CD14-positive monocyte (primary cell): ENCODE measurements around the gene RIC8A. TPM values are rescaled to one million over a fixed set of nuclear protein-coding genes. Genes with fewer than 3 reads are reported as not detected.

ENCODE experiments used
- DNase-seq, 3 donors: peaks; one replicate each; pipeline ENCODE4 v3.0.0-alpha.2; 2011 to 2022
- H2AFZ ChIP-seq: 2 replicates; pipeline ENCODE4 v1.6.0; 2012; ENCODE audit warnings: mild to moderate bottlenecking, low read depth, low read length, inconsistent platforms; ENCODE audit not compliant: insufficient read depth, poor library complexity, severe bottlenecking
- H3K27ac ChIP-seq, 2 donors: 1 replicate in 1 of 2; 2 replicates in 1 of 2; pipeline ENCODE4 v1.5.1; 2012 to 2013; ENCODE audit warnings: low read length in 2 of 2, control low read depth in 1 of 2, inconsistent platforms in 1 of 2, low read depth in 1 of 2, mild to moderate bottlenecking in 1 of 2
- H3K27me3 ChIP-seq, 2 donors: one replicate each; pipeline versions ENCODE4 v1.6.0 to v1.6.1; 2011 to 2013; ENCODE audit warnings: low read length in 2 of 2; ENCODE audit not compliant: control insufficient read depth in 2 of 2, insufficient read depth in 2 of 2
- H3K36me3 ChIP-seq, 2 donors: replicated peaks in 1 of 2; 1 replicate in 1 of 2; 2 replicates in 1 of 2; pipeline versions ENCODE4 v1.5.1 to v1.6.1; 2012 to 2013; ENCODE audit warnings: low read length in 2 of 2, control low read depth in 1 of 2, inconsistent platforms in 1 of 2, mild to moderate bottlenecking in 1 of 2; ENCODE audit not compliant: insufficient read depth in 2 of 2, control insufficient read depth in 1 of 2
- H3K4me1 ChIP-seq, 2 donors: 1 replicate in 1 of 2; 2 replicates in 1 of 2; pipeline versions ENCODE4 v1.5.1 to v1.6.1; 2012 to 2013; ENCODE audit warnings: low read length in 2 of 2, control low read depth in 1 of 2, inconsistent platforms in 1 of 2, mild to moderate bottlenecking in 1 of 2, moderate library complexity in 1 of 2; ENCODE audit not compliant: insufficient read depth in 2 of 2, control insufficient read depth in 1 of 2
- H3K4me2 ChIP-seq: replicated peaks from 2 replicates; pipeline ENCODE3; 2012; ENCODE audit warnings: low read length, moderate library complexity, mild to moderate bottlenecking; ENCODE audit not compliant: poor library complexity, severe bottlenecking; ENCODE audit errors: extremely low read depth
- H3K4me3 ChIP-seq, 3 experiments: fragments of 200-600 bp in 1 of 3; sonication (generic) in 1 of 3; replicated peaks in 1 of 3; 1 replicate in 2 of 3; 2 replicates in 1 of 3; pipeline ENCODE4 v1.5.1; 2011 to 2013; ENCODE audit warnings: low read length in 3 of 3, mild to moderate bottlenecking in 3 of 3, control low read depth in 2 of 3, low read depth in 2 of 3, inconsistent platforms in 1 of 3, moderate library complexity in 1 of 3
- H3K79me2 ChIP-seq: 2 replicates; pipeline ENCODE4 v1.6.0; 2012; ENCODE audit warnings: mild to moderate bottlenecking, control low read depth, inconsistent platforms, low read length, moderate library complexity; ENCODE audit not compliant: insufficient read depth
- H3K9ac ChIP-seq: 2 replicates; pipeline ENCODE4 v1.6.0; 2017; ENCODE audit warnings: low read length, mild to moderate bottlenecking; ENCODE audit not compliant: insufficient read depth, poor library complexity, severe bottlenecking
- H3K9me3 ChIP-seq, 2 donors: replicated peaks in 1 of 2; 1 replicate in 1 of 2; 2 replicates in 1 of 2; pipeline versions ENCODE4 v1.5.1 to v1.6.1; 2012 to 2013; ENCODE audit warnings: low read length in 2 of 2, control low read depth in 1 of 2; ENCODE audit not compliant: control insufficient read depth in 1 of 2, insufficient read depth in 1 of 2
- H4K20me1 ChIP-seq: 2 replicates; pipeline ENCODE4 v1.6.0; 2012; ENCODE audit warnings: mild to moderate bottlenecking, low read length, control low read depth, moderate library complexity; ENCODE audit not compliant: insufficient read depth
- H3K27ac Mint-ChIP-seq, 7 donors: one replicate each; pipeline ENCODE4 v1.8.0; 2020; ENCODE audit warnings: mild to moderate bottlenecking in 7 of 7, mixed read lengths in 7 of 7, moderate library complexity in 6 of 7, inconsistent platforms in 2 of 7
- H3K27me3 Mint-ChIP-seq, 3 donors: one replicate each; pipeline ENCODE4 v1.8.0; 2021 to 2022; ENCODE audit warnings: low read depth in 3 of 3, mild to moderate bottlenecking in 3 of 3, mixed read lengths in 3 of 3, moderate library complexity in 3 of 3, inconsistent platforms in 1 of 3
- H3K36me3 Mint-ChIP-seq, 2 donors: one replicate each; pipeline ENCODE4 v1.8.0; 2020; ENCODE audit warnings: mixed read lengths in 2 of 2, inconsistent platforms in 1 of 2, mild to moderate bottlenecking in 1 of 2
- H3K4me1 Mint-ChIP-seq: one replicate; pipeline ENCODE4 v1.8.0; 2020; ENCODE audit warnings: mild to moderate bottlenecking, mixed read lengths
- H3K4me3 Mint-ChIP-seq, 2 donors: one replicate each; pipeline ENCODE4 v1.8.0; 2020; ENCODE audit warnings: mild to moderate bottlenecking in 2 of 2, mixed read lengths in 2 of 2, moderate library complexity in 1 of 2
- H3K9me3 Mint-ChIP-seq, 7 donors: one replicate each; pipeline ENCODE4 v1.8.0; 2020 to 2022; ENCODE audit warnings: mixed read lengths in 7 of 7, mild to moderate bottlenecking in 6 of 7, moderate library complexity in 6 of 7, inconsistent platforms in 2 of 7
- WGBS: methylation state at CpG from one replicate; pipeline ENCODE4 v1.1.5; 2013; ENCODE audit warnings: missing lambda C conversion rate; ENCODE audit not compliant: insufficient coverage; 5-methylcytosine and 5-hydroxymethylcytosine counted together
- intact Hi-C, 2 donors: fragments of 100-400 bp; cut with micrococcal nuclease; formaldehyde crosslinking; loops; one replicate each; pipeline versions ENCODE4 v1.15.0 to v1.15.1; 2023
- polyA plus RNA-seq, 3 donors: library from polyadenylated mRNA; depleted of rRNA in 1 of 3; unstranded in 2 of 3; stranded (reverse) in 1 of 3; fragments of 300-500 nt in 2 of 3; fragments of >200 nt in 1 of 3; fragmentation: Illumina TruSeq in 2 of 3; gene quantifications; 1 replicate in 2 of 3; 2 replicates in 1 of 3; pipeline ENCODE4 v1.2.3, GENCODE V29; 2012 to 2021
- TF ChIP-seq, protein P1 (sequence below): fragments of 200-600 bp; IDR thresholded peaks from one replicate; pipeline ENCODE4 v1.8.0; 2022; ENCODE audit warnings: antibody characterized with exemption, mild to moderate bottlenecking

RIC8A gene
- polyA plus RNA-seq, 3 donors = 51.1 to 79.1 (median 56.5) TPM

DNA sequence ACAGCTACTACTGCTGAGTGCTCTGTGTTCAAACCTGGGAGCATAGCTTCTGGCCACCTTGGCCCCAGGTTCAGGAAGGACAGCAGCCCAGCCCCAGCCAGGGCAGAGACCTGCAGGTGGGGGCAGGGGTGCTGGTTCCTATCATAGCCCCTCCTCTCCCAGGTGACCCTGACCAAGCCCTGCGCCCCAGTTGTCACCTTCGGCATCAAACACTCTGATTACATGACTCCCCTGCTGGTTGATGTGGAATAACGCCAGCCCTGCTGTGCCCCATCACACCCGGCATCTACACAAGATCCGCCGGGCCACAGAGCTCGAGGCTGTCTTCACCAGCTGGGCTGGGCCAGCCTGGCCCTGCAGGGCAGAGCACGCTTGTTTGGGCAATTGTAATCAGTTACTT is 7.7 kb upstream of the RIC8A start:
- Histone ChIP-seq H3K9me3 (no peaks in the 10 kb centered on the region), H3K4me1 (peaks cover 21 to 28% of the 10 kb centered on the region in 2 donors), H3K4me3 (no peak overlapping the region), H3K27ac (no peak overlapping the region), H4K20me1 (peaks cover 27% of the 10 kb centered on the region), H3K4me2 (no peak overlapping the region), H3K79me2 (peaks cover 11% of the 10 kb centered on the region), H2AFZ (no peak overlapping the region), H3K36me3 (peaks cover 6 to 19% of the 10 kb centered on the region in 2 donors), H3K27me3 (no peaks in the 10 kb centered on the region), H3K9ac (no peak overlapping the region)
- WGBS = 100% methylated on average over 1 of the region's 8 CpGs
- Mint-ChIP-seq H3K4me1 (peaks cover 29% of the 10 kb centered on the region), H3K9me3 (peaks cover 0 to 2% (median 0%) of the 10 kb centered on the region in 7 donors), H3K4me3 (no peak overlapping the region), H3K27me3 (peaks cover 4 to 9% (median 5%) of the 10 kb centered on the region in 3 donors), H3K36me3 (peaks cover 27 to 32% of the 10 kb centered on the region in 2 donors), H3K27ac (no peak overlapping the region)
- TF ChIP-seq, protein P1, sequence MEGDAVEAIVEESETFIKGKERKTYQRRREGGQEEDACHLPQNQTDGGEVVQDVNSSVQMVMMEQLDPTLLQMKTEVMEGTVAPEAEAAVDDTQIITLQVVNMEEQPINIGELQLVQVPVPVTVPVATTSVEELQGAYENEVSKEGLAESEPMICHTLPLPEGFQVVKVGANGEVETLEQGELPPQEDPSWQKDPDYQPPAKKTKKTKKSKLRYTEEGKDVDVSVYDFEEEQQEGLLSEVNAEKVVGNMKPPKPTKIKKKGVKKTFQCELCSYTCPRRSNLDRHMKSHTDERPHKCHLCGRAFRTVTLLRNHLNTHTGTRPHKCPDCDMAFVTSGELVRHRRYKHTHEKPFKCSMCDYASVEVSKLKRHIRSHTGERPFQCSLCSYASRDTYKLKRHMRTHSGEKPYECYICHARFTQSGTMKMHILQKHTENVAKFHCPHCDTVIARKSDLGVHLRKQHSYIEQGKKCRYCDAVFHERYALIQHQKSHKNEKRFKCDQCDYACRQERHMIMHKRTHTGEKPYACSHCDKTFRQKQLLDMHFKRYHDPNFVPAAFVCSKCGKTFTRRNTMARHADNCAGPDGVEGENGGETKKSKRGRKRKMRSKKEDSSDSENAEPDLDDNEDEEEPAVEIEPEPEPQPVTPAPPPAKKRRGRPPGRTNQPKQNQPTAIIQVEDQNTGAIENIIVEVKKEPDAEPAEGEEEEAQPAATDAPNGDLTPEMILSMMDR = no peak
- DNase-seq = no peak
- intact Hi-C loops = loop anchor here (5.0 to 10.0 kb wide), 2 partner anchors 38 to 305 kb away; partner anchors contain the start of genes PSMD13 (in 1 of the 2), RNH1 (in 1 of the 2) and SIRT3 (in 1 of the 2)

DNA sequence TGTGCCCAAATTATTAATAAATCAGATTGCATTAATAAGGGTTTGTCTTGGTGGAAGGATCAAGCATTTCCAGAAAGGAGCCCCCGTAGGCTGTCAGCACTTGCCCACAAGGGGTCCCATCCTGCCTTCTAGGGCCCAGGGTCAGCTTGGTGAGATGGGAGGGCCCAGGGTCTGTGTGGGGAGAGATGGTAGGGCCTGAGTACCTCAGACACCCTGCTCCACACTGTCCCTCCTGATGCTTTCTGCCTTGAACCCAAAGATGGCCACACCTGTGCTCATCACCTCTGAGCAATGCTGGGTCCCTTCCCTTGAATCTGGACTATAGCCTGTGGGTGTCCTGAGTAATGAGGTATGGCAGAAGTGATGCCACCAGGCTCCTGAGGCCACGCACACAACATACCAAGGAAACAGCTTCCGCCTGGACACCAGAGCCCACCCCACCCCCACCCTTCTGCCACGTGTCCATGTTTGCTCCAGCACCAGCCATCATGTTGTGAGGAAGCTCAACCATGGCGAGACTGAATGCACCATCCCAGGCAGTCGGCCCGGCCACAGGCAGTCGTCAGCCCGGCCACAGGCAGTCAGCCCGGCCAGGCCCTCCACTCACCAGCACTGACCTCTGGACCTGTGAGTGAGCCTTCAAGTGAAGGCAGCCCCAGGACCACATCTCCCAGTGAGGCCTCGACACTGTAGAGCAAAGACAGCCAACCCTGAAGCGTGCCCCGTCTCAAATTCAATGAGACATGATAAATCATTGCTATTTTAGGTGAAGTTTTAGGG is 7.1 kb upstream of the RIC8A start:
- Histone ChIP-seq H3K9me3 (no peaks in the 10 kb centered on the region), H3K4me1 (peaks cover 21 to 30% of the 10 kb centered on the region in 2 donors), H3K27ac (no peak overlapping the region), H3K79me2 (peaks cover 15% of the 10 kb centered on the region), H4K20me1 (peaks cover 32% of the 10 kb centered on the region), H3K36me3 (peaks cover 12 to 25% of the 10 kb centered on the region in 2 donors), H3K9ac (no peak overlapping the region), H2AFZ (no peak overlapping the region), H3K4me2 (no peak overlapping the region), H3K4me3 (no peak overlapping the region), H3K27me3 (no peaks in the 10 kb centered on the region)
- Mint-ChIP-seq H3K4me3 (no peak overlapping the region), H3K27me3 (peaks cover 4 to 9% (median 5%) of the 10 kb centered on the region in 3 donors), H3K4me1 (peaks cover 31% of the 10 kb centered on the region), H3K36me3 (peaks cover 33 to 39% of the 10 kb centered on the region in 2 donors), H3K27ac (peak overlapping the region in 3 of 7 donors; percentile 5 to 27 (median 10)), H3K9me3 (peaks cover 0 to 2% (median 0%) of the 10 kb centered on the region in 7 donors)
- no peak for DNase-seq
- 96% methylated on average over 9 of the region's 13 CpGs for WGBS
- TF ChIP-seq, protein P1 = no peak
- intact Hi-C loops = loop anchor here (5.0 to 10.0 kb wide), 2 partner anchors 37 to 304 kb away; partner anchors contain the start of genes PSMD13 (in 1 of the 2), RNH1 (in 1 of the 2) and SIRT3 (in 1 of the 2)
